ENCODE results near the gene MKKS.

GRCh38 chr20:10359621-10360040 lies 74.4 kb downstream of the MKKS start:
- TF ChIP-seq PHF20 (IDR thresholded peaks at IDR 0.05; ENCODE audit: partially characterized antibody) (no peak), ZNF695 (CRISPR knock-in tag; IDR thresholded peaks at IDR 0.05) (no peak), CTCF (IDR thresholded peaks at IDR 0.05 in 2 of 3, conservative IDR thresholded peaks at IDR 0.05 in 1 of 3; ENCODE audit: insufficient read depth in 2 of 3, low read depth in 1 of 3, low read length in 3 of 3) (no peak), MAZ (CRISPR knock-in tag; conservative IDR thresholded peaks at IDR 0.05 in 1 of 2, IDR thresholded peaks at IDR 0.05 in 1 of 2) (no peak), ATF3 (IDR thresholded peaks at IDR 0.05) (no peak), ATF3 (CRISPR knock-in tag; conservative IDR thresholded peaks at IDR 0.05) (no peak), RNF219 (CRISPR knock-in tag; IDR thresholded peaks at IDR 0.05) (no peak), ZNF668 (CRISPR knock-in tag; IDR thresholded peaks at IDR 0.05) (no peak)
